Ovary (tissue), 3 donors: Measurements from ENCODE around the gene SLIT3.

Experiments used
- CTCF ChIP-seq, 3 donors: fragments of 450-650 bp in 2 of 3; fragments of 200-600 bp in 1 of 3; IDR thresholded peaks; one replicate each; pipeline versions ENCODE4 v1.5.1 to v1.8.0; 2016 to 2022; ENCODE audit warnings: antibody characterized with exemption in 3 of 3, mild to moderate bottlenecking in 1 of 3
- EP300 ChIP-seq: sonication (generic); formaldehyde crosslinking; IDR thresholded peaks from one replicate; pipeline ENCODE4 v1.6.1; 2017; ENCODE audit warnings: antibody characterized with exemption
- POLR2A ChIP-seq: fragments of 450-650 bp; IDR thresholded peaks from one replicate; pipeline ENCODE4 v1.6.1; 2017; ENCODE audit warnings: antibody characterized with exemption, mild to moderate bottlenecking, moderate library complexity
- donor health status: DM: no; HTN: no; CAD: no.

GRCh38 chr5:168895295-168896071, 405.5 kb downstream of the SLIT3 start:
- no peak for TF ChIP-seq CTCF (IDR thresholded peaks at IDR 0.05)
- TF ChIP-seq EP300 = no peak
- TF ChIP-seq POLR2A = no peak
